Measurements from ENCODE around the gene ABCA13.

ABCA13 gene

DNA sequence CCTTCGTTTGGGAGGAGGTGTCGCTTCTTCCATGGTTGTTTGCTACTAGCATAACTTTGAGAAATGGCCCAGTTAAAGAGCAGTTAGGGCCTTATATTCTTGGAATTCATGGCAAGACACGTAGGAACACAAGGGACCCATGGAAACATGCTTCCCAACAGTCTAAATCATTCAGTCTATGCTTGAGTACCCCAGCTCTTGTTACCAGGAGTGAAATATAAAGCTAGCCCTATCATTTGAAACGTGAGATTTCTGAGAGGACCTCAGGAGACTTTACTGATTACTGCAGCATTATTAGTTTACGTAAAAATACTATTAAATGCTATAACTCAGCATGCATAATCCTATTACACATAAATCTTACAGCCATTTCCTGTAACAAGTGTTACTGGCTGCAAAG lies 424.5 kb downstream of the ABCA13 start:
- Histone ChIP-seq H3K4me3 (ENCODE audit: low read depth, low read length) (no peak overlapping the region), H3K27me3 (no peaks in the 10 kb centered on the region), H3K9me3 (no peaks in the 10 kb centered on the region), H3K4me1 (no peaks in the 10 kb centered on the region), H3K36me3 (no peaks in the 10 kb centered on the region)
- TF ChIP-seq, protein P1, sequence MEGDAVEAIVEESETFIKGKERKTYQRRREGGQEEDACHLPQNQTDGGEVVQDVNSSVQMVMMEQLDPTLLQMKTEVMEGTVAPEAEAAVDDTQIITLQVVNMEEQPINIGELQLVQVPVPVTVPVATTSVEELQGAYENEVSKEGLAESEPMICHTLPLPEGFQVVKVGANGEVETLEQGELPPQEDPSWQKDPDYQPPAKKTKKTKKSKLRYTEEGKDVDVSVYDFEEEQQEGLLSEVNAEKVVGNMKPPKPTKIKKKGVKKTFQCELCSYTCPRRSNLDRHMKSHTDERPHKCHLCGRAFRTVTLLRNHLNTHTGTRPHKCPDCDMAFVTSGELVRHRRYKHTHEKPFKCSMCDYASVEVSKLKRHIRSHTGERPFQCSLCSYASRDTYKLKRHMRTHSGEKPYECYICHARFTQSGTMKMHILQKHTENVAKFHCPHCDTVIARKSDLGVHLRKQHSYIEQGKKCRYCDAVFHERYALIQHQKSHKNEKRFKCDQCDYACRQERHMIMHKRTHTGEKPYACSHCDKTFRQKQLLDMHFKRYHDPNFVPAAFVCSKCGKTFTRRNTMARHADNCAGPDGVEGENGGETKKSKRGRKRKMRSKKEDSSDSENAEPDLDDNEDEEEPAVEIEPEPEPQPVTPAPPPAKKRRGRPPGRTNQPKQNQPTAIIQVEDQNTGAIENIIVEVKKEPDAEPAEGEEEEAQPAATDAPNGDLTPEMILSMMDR (IDR thresholded peaks at IDR 0.05; ENCODE audit: low read depth, low read length), result no peak
- no peak for DNase-seq

DNA sequence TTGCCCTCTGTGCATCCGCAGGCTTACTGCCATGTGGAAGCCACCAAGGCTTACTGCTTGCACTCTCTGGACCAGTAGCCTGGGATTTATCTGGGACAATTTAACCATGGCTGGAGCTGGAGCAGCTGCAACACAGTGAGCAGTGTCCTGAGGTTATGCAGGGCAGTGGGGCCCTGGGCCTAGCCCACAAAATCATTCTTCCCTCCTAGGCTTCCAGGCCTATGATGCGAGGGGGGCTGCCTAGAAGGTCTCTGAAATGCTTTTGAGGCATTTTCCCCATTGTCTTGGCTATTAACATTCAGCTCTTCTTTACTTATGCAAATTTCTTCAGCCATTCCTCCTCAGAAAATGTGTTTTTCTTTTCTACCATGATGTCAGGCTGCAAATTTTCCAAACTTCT lies 439.4 kb downstream of the ABCA13 start:
- Histone ChIP-seq H3K4me1 (no peaks in the 10 kb centered on the region), H3K27me3 (no peaks in the 10 kb centered on the region), H3K4me3 (ENCODE audit: low read depth, low read length) (no peak overlapping the region), H3K9me3 (peaks cover 3% of the 10 kb centered on the region), H3K36me3 (no peaks in the 10 kb centered on the region)
- TF ChIP-seq, protein P1 (IDR thresholded peaks at IDR 0.05; ENCODE audit: low read depth, low read length), result no peak
- DNase-seq, result no peak

DNA sequence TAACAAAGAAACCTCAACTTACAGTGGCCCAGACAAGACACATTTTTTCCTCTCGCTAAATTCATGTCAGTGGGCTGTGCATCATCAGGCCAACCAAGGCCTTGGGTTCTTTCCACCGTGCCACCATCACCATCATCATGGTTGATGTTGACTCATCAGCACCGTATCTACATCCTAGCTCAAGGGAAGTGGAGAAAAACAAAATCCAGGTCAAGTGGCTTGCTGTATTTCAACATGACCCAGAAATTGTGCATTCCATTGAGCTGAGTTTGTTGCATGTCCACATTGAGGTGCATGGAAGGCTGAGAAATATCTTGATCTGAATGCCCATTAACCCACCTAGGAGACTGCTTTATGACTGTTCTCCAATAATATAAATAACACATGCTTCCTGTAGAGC lies 440.7 kb downstream of the ABCA13 start:
- TF ChIP-seq, protein P1 (IDR thresholded peaks at IDR 0.05; ENCODE audit: low read depth, low read length), result no peak
- Histone ChIP-seq H3K9me3 (peaks cover 3% of the 10 kb centered on the region), H3K4me1 (no peaks in the 10 kb centered on the region), H3K36me3 (no peaks in the 10 kb centered on the region), H3K4me3 (ENCODE audit: low read depth, low read length) (no peak overlapping the region), H3K27me3 (no peaks in the 10 kb centered on the region)
- no peak for DNase-seq

DNA sequence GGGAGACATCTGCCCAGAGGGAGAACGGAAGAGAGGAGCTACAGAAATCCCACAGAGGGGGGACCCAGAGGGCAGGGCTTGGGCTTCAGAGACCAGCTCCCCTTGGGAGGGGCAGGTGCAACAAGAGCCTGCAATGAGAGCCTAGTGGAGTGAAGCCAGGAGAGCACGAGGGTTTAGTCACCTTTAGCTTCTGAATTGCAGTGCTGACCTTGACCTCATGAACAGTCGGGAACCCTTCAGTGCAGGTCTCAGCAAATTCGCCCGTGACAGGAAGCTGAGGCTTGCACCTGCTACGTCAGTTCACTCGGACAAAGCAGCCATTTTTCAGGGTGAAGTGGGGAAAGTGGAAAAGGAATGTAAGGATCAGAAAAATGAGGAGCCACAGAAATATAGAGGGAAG lies 446.2 kb downstream of the ABCA13 start:
- TF ChIP-seq, protein P1 (IDR thresholded peaks at IDR 0.05; ENCODE audit: low read depth, low read length), result no peak
- H3K9me3 ChIP-seq, result no peaks in the 10 kb centered on the region
- H3K4me3 ChIP-seq (ENCODE audit: low read depth, low read length), result no peak overlapping the region
- no peaks in the 10 kb centered on the region for H3K27me3 ChIP-seq
- H3K36me3 ChIP-seq, result no peaks in the 10 kb centered on the region
- no peak for DNase-seq
- H3K4me1 ChIP-seq, result no peaks in the 10 kb centered on the region

DNA sequence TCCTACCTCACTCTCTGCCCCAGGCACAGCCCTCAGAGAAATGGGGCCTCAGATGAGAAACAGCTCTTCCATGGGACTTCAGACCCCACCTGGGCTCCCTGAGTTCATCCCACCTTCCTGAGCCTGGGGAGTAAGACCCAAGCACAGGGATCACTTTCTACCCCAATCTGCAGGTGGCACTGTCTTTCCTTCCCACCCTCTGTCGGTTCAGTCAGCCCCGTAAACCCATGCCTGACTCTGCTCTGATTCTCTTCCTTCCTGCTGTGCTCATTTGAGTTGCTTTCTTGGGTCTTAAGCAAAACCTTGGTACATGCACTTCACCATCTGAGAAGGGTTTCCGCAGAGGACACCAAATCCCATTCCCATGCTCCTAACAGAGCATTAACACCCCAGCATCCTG lies 446.7 kb downstream of the ABCA13 start:
- Histone ChIP-seq H3K27me3 (no peaks in the 10 kb centered on the region), H3K4me1 (no peaks in the 10 kb centered on the region), H3K9me3 (no peaks in the 10 kb centered on the region), H3K4me3 (ENCODE audit: low read depth, low read length) (no peak overlapping the region), H3K36me3 (no peaks in the 10 kb centered on the region)
- TF ChIP-seq, protein P1 (IDR thresholded peaks at IDR 0.05; ENCODE audit: low read depth, low read length), result no peak
- DNase-seq, result no peak

DNA sequence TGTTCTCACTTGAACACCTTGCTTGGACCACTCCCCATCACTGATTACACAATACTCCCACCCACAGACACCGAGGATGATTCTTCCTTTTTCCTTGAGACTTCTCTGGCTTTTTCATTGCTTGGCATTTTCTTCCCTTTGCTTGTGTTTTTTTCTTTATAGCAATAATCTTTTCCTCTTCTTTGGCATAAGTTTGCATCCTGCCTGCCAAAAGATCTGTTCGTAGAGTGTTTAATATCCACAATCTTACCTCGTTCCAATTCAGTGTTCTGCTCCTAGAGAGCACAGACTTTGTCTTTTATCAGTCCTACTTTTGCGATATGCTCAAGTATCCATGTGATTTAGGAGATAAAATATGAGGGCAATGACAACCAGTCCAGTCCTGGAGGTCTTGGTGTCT lies 449.8 kb downstream of the ABCA13 start:
- H3K4me3 ChIP-seq (ENCODE audit: low read depth, low read length), result no peak overlapping the region
- no peaks in the 10 kb centered on the region for H3K9me3 ChIP-seq
- no peak for DNase-seq
- H3K27me3 ChIP-seq, result no peaks in the 10 kb centered on the region
- no peaks in the 10 kb centered on the region for H3K36me3 ChIP-seq
- TF ChIP-seq, protein P1 (IDR thresholded peaks at IDR 0.05; ENCODE audit: low read depth, low read length), result no peak
- H3K4me1 ChIP-seq, result no peaks in the 10 kb centered on the region

Measured in BE2C (cell line).